NT2/D1 (cell line): ENCODE measurements around the gene CACNB3.

Experiments used
- YY1 ChIP-seq: IDR thresholded peaks from 2 replicates; pipeline ENCODE4 v1.6.1; 2011; ENCODE audit not compliant: insufficient read length, insufficient read depth
- ZNF274 ChIP-seq: IDR thresholded peaks from 2 replicates; pipeline ENCODE4 v1.6.1; 2011; ENCODE audit warnings: mild to moderate bottlenecking, low read depth, low read length

- TF ChIP-seq YY1 (no peak), ZNF274 (no peak)
Measured at GRCh38 chr12:48858043-48858442, 39.7 kb downstream of the CACNB3 start.
